Keratinocyte (primary cell): ENCODE data around the gene PPT2. TPM values are rescaled to one million over a fixed set of nuclear protein-coding genes. Genes with fewer than 3 reads are reported as not detected.

Experiments
- DNase-seq: peaks from one replicate; pipeline ENCODE4 v3.0.0-alpha.2; 2011; ENCODE audit warnings: low read depth, missing footprints, low spot score
- FAIRE-seq: peaks from 2 replicates; lab custom pipeline; 2011; peaks lifted over from hg19 to GRCh38; lab: Jason Lieb, UNC
- H2AFZ ChIP-seq: 2 replicates; pipeline ENCODE4 v1.6.0; 2012; ENCODE audit warnings: low read length, control low read depth, inconsistent platforms; ENCODE audit not compliant: control insufficient read depth
- H3K27ac ChIP-seq: 2 replicates; pipeline ENCODE4 v1.5.1; 2011; ENCODE audit warnings: low read length; ENCODE audit not compliant: control insufficient read depth, insufficient read depth
- H3K27me3 ChIP-seq: 3 replicates; pipeline ENCODE4 v1.6.0; 2011; ENCODE audit warnings: low read length; ENCODE audit not compliant: control insufficient read depth, insufficient read depth; ENCODE audit errors: extremely low read depth
- H3K36me3 ChIP-seq, 2 experiments: 2 replicates in 1 of 2; 3 replicates in 1 of 2; pipeline ENCODE4 v1.5.1; 2011; ENCODE audit warnings: low read length in 2 of 2, mild to moderate bottlenecking in 1 of 2; ENCODE audit not compliant: control insufficient read depth in 2 of 2, insufficient read depth in 2 of 2; ENCODE audit errors: extremely low read depth in 1 of 2
- H3K4me1 ChIP-seq: 3 replicates; pipeline ENCODE4 v1.5.1; 2011; ENCODE audit warnings: low read length; ENCODE audit not compliant: control insufficient read depth, insufficient read depth; ENCODE audit errors: extremely low read depth
- H3K4me2 ChIP-seq: 3 replicates; pipeline ENCODE4 v1.6.0; 2011; ENCODE audit warnings: low read depth, low read length; ENCODE audit not compliant: control insufficient read depth, insufficient read depth; ENCODE audit errors: extremely low read depth
- H3K4me3 ChIP-seq, 3 experiments: fragments of 200-600 bp in 1 of 3; sonication (generic) in 1 of 3; 2 replicates in 2 of 3; 3 replicates in 1 of 3; pipeline ENCODE4 v1.5.1; 2011 to 2016; ENCODE audit warnings: low read length in 3 of 3, mild to moderate bottlenecking in 3 of 3, control low read depth in 2 of 3, inconsistent platforms in 1 of 3, low read depth in 1 of 3, mixed read lengths in 1 of 3, mixed run types in 1 of 3, moderate library complexity in 1 of 3; ENCODE audit not compliant: control insufficient read depth in 2 of 3, insufficient read depth in 2 of 3; ENCODE audit errors: extremely low read depth in 1 of 3
- H3K79me2 ChIP-seq: 2 replicates; pipeline ENCODE4 v1.6.0; 2012; ENCODE audit warnings: low read length; ENCODE audit not compliant: control insufficient read depth, insufficient read depth
- H3K9ac ChIP-seq: 3 replicates; pipeline ENCODE4 v1.6.0; 2011; ENCODE audit warnings: low read length; ENCODE audit not compliant: control insufficient read depth, insufficient read depth; ENCODE audit errors: extremely low read depth
- H3K9me1 ChIP-seq: 3 replicates; pipeline ENCODE4 v1.6.0; 2011; ENCODE audit warnings: low read length; ENCODE audit not compliant: control insufficient read depth, insufficient read depth; ENCODE audit errors: extremely low read depth
- H3K9me3 ChIP-seq: 2 replicates; pipeline ENCODE4 v1.5.1; 2012; ENCODE audit warnings: low read depth, low read length; ENCODE audit not compliant: control insufficient read depth
- H4K20me1 ChIP-seq: 3 replicates; pipeline ENCODE4 v1.6.0; 2011; ENCODE audit warnings: low read length; ENCODE audit not compliant: control insufficient read depth, insufficient read depth; ENCODE audit errors: extremely low read depth
- CTCF ChIP-seq, 3 experiments: IDR thresholded peaks in 1 of 3; conservative IDR thresholded peaks in 1 of 3; optimal IDR thresholded peaks in 1 of 3; 2 replicates in 2 of 3; 3 replicates in 1 of 3; pipeline versions ENCODE3 to v1.5.1; 2011; ENCODE audit warnings: low read length in 3 of 3, mild to moderate bottlenecking in 3 of 3, moderate library complexity in 2 of 3, control low read depth in 1 of 3, inconsistent platforms in 1 of 3; ENCODE audit not compliant: insufficient read depth in 2 of 3; ENCODE audit errors: extremely low read depth in 1 of 3
- EZH2 ChIP-seq: IDR thresholded peaks from one replicate; pipeline ENCODE4 v1.6.1; 2012; ENCODE audit warnings: inconsistent platforms, mild to moderate bottlenecking, low read length, moderate library complexity
- dilution Hi-C: fragments of 300-500 bp; cut with MboI; formaldehyde crosslinking; loops from one replicate; pipeline ENCODE4 v1.7.0; 2020; ENCODE audit warnings: low sequenced_read_pairs; ENCODE audit not compliant: extremely low pct_ligation_motif_present
- polyA plus RNA-seq, 5 experiments: library from polyadenylated mRNA; depleted of rRNA in 3 of 5; stranded (reverse) in 3 of 5; stranded (forward) in 1 of 5; unstranded in 1 of 5; fragments of >200 nt; gene quantifications; 1 replicate in 1 of 5; 2 replicates in 3 of 5; 3 replicates in 1 of 5; pipeline versions ENCODE4 v1.2.1 to v1.2.3, GENCODE V29; 2011 to 2012; ENCODE audit warnings: missing spikeins in 2 of 5, low read depth in 1 of 5, low replicate concordance in 1 of 5

PPT2 gene
- polyA plus RNA-seq, 1 donor (not counting 4 experiments of a cell fraction or from before 2014, with no cell fraction given): 15.0 TPM

GRCh38 chr6:32170294-32170693, 16.4 kb downstream of the PPT2 start:
- Histone ChIP-seq H3K9me3 (no peaks in the 10 kb centered on the region), H3K4me2 (no peak overlapping the region), H3K9me1 (no peaks in the 10 kb centered on the region), H2AFZ (no peak overlapping the region), H3K4me3 (no peak overlapping the region), H3K27me3 (no peaks in the 10 kb centered on the region), H4K20me1 (no peaks in the 10 kb centered on the region), H3K9ac (no peak overlapping the region), H3K27ac (no peak overlapping the region), H3K79me2 (peaks cover 17% of the 10 kb centered on the region), H3K36me3 (peaks cover 22 to 23% of the 10 kb centered on the region in 2 experiments), H3K4me1 (peaks cover 28% of the 10 kb centered on the region)
- dilution Hi-C loops: no loop called here
- no peak for TF ChIP-seq EZH2
- TF ChIP-seq CTCF (optimal IDR thresholded peaks at IDR 0.05 in 1 of 3, IDR thresholded peaks at IDR 0.05 in 1 of 3, conservative IDR thresholded peaks at IDR 0.05 in 1 of 3; ENCODE audit: extremely low read depth in 1 of 3, insufficient read depth in 2 of 3, low read length in 3 of 3): no peak
- no peak for DNase-seq
- no peak for FAIRE-seq

DNA sequence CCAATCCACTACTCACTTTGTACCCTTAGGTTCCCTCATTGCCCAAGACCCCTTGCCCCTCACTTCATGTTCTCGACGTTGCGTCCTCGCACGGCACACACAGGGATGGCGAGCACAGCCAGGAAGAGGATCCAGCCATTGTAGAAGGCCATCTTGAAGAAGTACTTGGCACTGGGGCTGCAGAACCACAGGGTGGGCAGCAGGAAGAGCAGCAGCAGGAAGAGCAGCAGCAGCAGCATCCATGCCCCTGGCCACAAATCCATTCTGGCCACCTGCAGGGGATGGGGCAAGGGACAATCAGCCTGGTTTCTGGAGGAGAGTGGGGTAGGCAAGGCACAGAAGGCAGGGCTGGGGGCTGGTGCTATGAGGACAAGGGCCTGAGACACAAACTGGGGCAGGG, 17.3 kb downstream of the PPT2 start:
- Histone ChIP-seq H3K9ac (no peak overlapping the region), H3K79me2 (peaks cover 22% of the 10 kb centered on the region), H3K4me1 (peaks cover 30% of the 10 kb centered on the region), H3K9me3 (no peaks in the 10 kb centered on the region), H3K36me3 (peaks cover 20 to 22% of the 10 kb centered on the region in 2 experiments), H3K4me3 (no peak overlapping the region), H3K27ac (no peak overlapping the region), H3K9me1 (no peaks in the 10 kb centered on the region), H3K4me2 (no peak overlapping the region), H3K27me3 (no peaks in the 10 kb centered on the region), H2AFZ (no peak overlapping the region), H4K20me1 (no peaks in the 10 kb centered on the region)
- FAIRE-seq (no peak), DNase-seq (no peak)
- dilution Hi-C loops: no loop called here
- TF ChIP-seq CTCF (optimal IDR thresholded peaks at IDR 0.05 in 1 of 3, IDR thresholded peaks at IDR 0.05 in 1 of 3, conservative IDR thresholded peaks at IDR 0.05 in 1 of 3; ENCODE audit: extremely low read depth in 1 of 3, insufficient read depth in 2 of 3, low read length in 3 of 3) (no peak), EZH2 (no peak)
